H1 (cell line): ENCODE measurements around the gene THADA. TPM values are rescaled to one million over a fixed set of nuclear protein-coding genes. Genes with fewer than 3 reads are reported as not detected.

Experiments used
- EZH2 ChIP-seq: fragments of 200-600 bp; sonication (generic); IDR thresholded peaks from 2 replicates; pipeline ENCODE4 v1.7.1; 2012; ENCODE audit warnings: low read depth, mild to moderate bottlenecking, moderate library complexity, low read length, inconsistent platforms; ENCODE audit not compliant: severe bottlenecking
- MAFK ChIP-seq: IDR thresholded peaks from 2 replicates; pipeline ENCODE4 v1.6.1; 2012; ENCODE audit warnings: low read depth, mild to moderate bottlenecking, improper control_type of control experiment, low read length
- RBBP5 ChIP-seq: IDR thresholded peaks from 2 replicates; pipeline ENCODE4 v1.7.1; 2012; ENCODE audit warnings: low read depth, mild to moderate bottlenecking, inconsistent platforms, low read length, moderate library complexity, borderline replicate concordance
- SAP30 ChIP-seq: fragments of 300-600 bp; sonication (generic); IDR thresholded peaks from 2 replicates; pipeline ENCODE4 v1.7.1; 2012; ENCODE audit warnings: low read length, moderate library complexity, mild to moderate bottlenecking, inconsistent platforms; ENCODE audit not compliant: insufficient read depth, insufficient replicate concordance
- TAF1 ChIP-seq: IDR thresholded peaks from 2 replicates; pipeline ENCODE4 v1.6.1; 2011; ENCODE audit warnings: mild to moderate bottlenecking, low read depth, low read length
- polyA plus RNA-seq, 7 experiments: library from polyadenylated mRNA; depleted of rRNA in 3 of 7; stranded (reverse) in 5 of 7; unstranded in 2 of 7; fragments of >200 nt in 5 of 7; fragments of 200-250 nt in 2 of 7; gene quantifications; 1 replicate in 5 of 7; 2 replicates in 1 of 7; 4 replicates in 1 of 7; pipeline versions ENCODE4 v1.2.1 to v1.2.3, GENCODE V29; 2011 to 2013; ENCODE audit warnings: missing spikeins in 2 of 7, mixed read lengths in 2 of 7
- total RNA-seq: library from RNA; stranded (reverse); fragmentation: NEBNext Ultra II Directional; extraction: Animal tissue kit (Norgen Biotek cat#: 25700); gene quantifications from 2 replicates; pipeline ENCODE4 v1.2.1, GENCODE V29; 2021

Gene THADA
- total and polyA plus RNA-seq, 2 of the 8 experiments (the other 6 are each of a cell fraction or from before 2014, with no cell fraction given), result 22.4 to 26.8 TPM

DNA sequence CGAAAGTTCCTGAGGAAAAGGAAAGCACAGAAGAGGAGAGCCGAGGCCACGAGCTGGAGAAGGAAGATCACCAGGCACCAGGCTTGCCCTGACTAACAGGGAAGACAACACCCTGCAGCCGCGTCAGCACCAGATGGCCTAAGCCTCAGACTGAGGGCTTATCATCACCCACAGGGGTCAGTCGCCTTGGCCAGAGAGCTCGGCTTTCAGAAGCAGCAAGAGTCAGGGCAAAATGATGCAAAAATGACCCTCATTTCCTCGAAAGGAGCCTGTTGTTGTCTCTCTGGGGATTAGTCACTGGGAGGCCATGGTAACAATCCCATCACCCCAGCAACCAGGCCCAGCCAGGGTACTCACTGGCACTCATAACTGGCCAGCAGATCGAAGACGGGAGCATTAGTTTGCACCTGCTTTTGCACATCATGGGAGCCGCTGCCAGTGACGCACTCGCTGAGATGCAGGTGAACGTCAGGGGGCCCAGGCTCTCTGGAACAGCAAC, 326.7 kb downstream of the THADA start (continued):
- no peak for TF ChIP-seq SAP30
- no peak for TF ChIP-seq EZH2
- TF ChIP-seq MAFK, result no peak
- TF ChIP-seq TAF1, result no peak
- no peak for TF ChIP-seq RBBP5
